Uterus (tissue), 4 donors: Measurements from ENCODE around the gene DOCK3. TPM values are rescaled to one million over a fixed set of nuclear protein-coding genes. Genes with fewer than 3 reads are reported as not detected.

Experiments
- DNase-seq, 2 donors: peaks; one replicate each; pipeline ENCODE4 v3.0.0-alpha.2; 2019 to 2020
- H3K27ac ChIP-seq, 2 donors: fragments of 200-600 bp; sonication (generic); 1 replicate in 1 of 2; 2 replicates in 1 of 2; pipeline ENCODE4 v1.5.1; 2016 to 2018
- H3K27me3 ChIP-seq, 2 donors: fragments of 200-600 bp; sonication (generic); one replicate each; pipeline ENCODE4 v1.5.1; 2018 to 2019; ENCODE audit warnings: control low read depth in 1 of 2
- H3K36me3 ChIP-seq, 2 donors: fragments of 200-600 bp; sonication (generic); one replicate each; pipeline ENCODE4 v1.5.1; 2019; ENCODE audit warnings: control low read depth in 1 of 2
- H3K4me1 ChIP-seq, 2 donors: fragments of 200-600 bp; sonication (generic); one replicate each; pipeline ENCODE4 v1.5.1; 2018 to 2019; ENCODE audit warnings: control low read depth in 1 of 2
- H3K4me3 ChIP-seq, 2 donors: fragments of 200-600 bp; sonication (generic); 1 replicate in 1 of 2; 2 replicates in 1 of 2; pipeline ENCODE4 v1.5.1; 2018 to 2019; ENCODE audit warnings: mild to moderate bottlenecking in 1 of 2
- H3K9me3 ChIP-seq, 2 donors: fragments of 200-600 bp; sonication (generic); one replicate each; pipeline ENCODE4 v1.5.1; 2019; ENCODE audit warnings: control low read depth in 1 of 2
- POLR2A ChIP-seq, 2 donors: fragments of 450-650 bp; IDR thresholded peaks; one replicate each; pipeline ENCODE4 v1.6.1; 2016; ENCODE audit warnings: antibody characterized with exemption in 2 of 2, mild to moderate bottlenecking in 1 of 2, moderate library complexity in 1 of 2
- intact Hi-C: fragments of 100-400 bp; cut with DNase I; formaldehyde crosslinking; loops from one replicate; pipeline ENCODE4 v1.15.1; 2023; ENCODE audit warnings: low total_unique reads
- microRNA-seq: library from miRNA; unstranded; fragments of <30 nt; microRNA quantifications from one replicate; pipeline ENCODE4, GENCODE V29; 2016; ENCODE audit warnings: borderline microRNAs expressed, borderline replicate concordance
- small RNA-seq: library from RNA; depleted of rRNA; stranded (forward); fragments of <200 nt; gene quantifications from one replicate; pipeline ENCODE3, GENCODE V24; 2016
- total RNA-seq, 4 donors: library from RNA; depleted of rRNA in 3 of 4; stranded (reverse); fragments of >200 nt in 3 of 4; gene quantifications; one replicate each; pipeline versions ENCODE4 v1.1.0 to v1.2.4, GENCODE V29; 2014 to 2023
- TF ChIP-seq, protein P1 (sequence below), 4 experiments: fragments of 200-600 bp in 2 of 4; fragments of 450-650 bp in 2 of 4; sonication (generic) in 2 of 4; IDR thresholded peaks; one replicate each; pipeline ENCODE4 v1.5.1; 2016 to 2019; ENCODE audit warnings: antibody characterized with exemption in 4 of 4, mild to moderate bottlenecking in 2 of 4, moderate library complexity in 1 of 4
- donor health status: DM: yes; HTN: yes; CAD: no.

The DOCK3 gene
- total RNA-seq, 4 donors from 2014 or later: under 0.01 to 1.6 (median 0.46) TPM

DNA sequence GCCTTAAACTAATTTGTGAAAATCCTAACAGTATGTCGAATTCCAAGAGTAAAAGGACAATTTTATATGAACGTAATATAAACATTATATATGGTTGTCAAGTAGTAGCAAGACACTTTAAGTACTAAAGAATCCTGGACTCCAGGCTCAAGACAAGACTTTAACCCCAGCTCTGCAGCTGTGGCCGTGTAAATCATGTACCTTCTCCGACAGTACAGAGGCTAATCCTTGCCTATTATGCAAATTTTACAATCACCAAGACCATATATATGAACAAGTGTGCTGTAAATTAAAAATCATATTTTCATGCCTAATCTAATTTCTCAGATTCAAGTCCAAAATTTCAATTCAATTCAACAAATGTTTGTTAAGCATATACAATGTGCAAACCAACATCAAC, 752.2 kb downstream of the DOCK3 start:
- TF ChIP-seq POLR2A (IDR thresholded peaks at IDR 0.05): no peak
- TF ChIP-seq, protein P1, sequence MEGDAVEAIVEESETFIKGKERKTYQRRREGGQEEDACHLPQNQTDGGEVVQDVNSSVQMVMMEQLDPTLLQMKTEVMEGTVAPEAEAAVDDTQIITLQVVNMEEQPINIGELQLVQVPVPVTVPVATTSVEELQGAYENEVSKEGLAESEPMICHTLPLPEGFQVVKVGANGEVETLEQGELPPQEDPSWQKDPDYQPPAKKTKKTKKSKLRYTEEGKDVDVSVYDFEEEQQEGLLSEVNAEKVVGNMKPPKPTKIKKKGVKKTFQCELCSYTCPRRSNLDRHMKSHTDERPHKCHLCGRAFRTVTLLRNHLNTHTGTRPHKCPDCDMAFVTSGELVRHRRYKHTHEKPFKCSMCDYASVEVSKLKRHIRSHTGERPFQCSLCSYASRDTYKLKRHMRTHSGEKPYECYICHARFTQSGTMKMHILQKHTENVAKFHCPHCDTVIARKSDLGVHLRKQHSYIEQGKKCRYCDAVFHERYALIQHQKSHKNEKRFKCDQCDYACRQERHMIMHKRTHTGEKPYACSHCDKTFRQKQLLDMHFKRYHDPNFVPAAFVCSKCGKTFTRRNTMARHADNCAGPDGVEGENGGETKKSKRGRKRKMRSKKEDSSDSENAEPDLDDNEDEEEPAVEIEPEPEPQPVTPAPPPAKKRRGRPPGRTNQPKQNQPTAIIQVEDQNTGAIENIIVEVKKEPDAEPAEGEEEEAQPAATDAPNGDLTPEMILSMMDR (IDR thresholded peaks at IDR 0.05): no peak
- Histone ChIP-seq H3K36me3 (no peaks in the 10 kb centered on the region), H3K4me1 (no peaks in the 10 kb centered on the region), H3K9me3 (no peaks in the 10 kb centered on the region), H3K4me3 (no peak overlapping the region), H3K27ac (no peak overlapping the region), H3K27me3 (no peaks in the 10 kb centered on the region)
- intact Hi-C loops: no loop called here
- no peak for DNase-seq

GRCh38 chr3:51429138-51429537, 754.4 kb downstream of the DOCK3 start:
- Histone ChIP-seq H3K27me3 (no peaks in the 10 kb centered on the region), H3K4me1 (no peaks in the 10 kb centered on the region), H3K9me3 (no peaks in the 10 kb centered on the region), H3K27ac (no peak overlapping the region), H3K36me3 (no peaks in the 10 kb centered on the region), H3K4me3 (no peak overlapping the region)
- intact Hi-C loops: no loop called here
- no peak for DNase-seq
- TF ChIP-seq, protein P1 (IDR thresholded peaks at IDR 0.05): no peak
- TF ChIP-seq POLR2A (IDR thresholded peaks at IDR 0.05): no peak

Small RNA genes within 50 kb of the gene (microRNA-seq; reads per million reads assigned to microRNA genes)
- gene MIR4787: not detected

Small RNA genes within 50 kb of the gene (small RNA-seq; reads per million reads assigned to genes)
- gene MIR4787: not detected
- gene PPIAP69: not detected

Other genes with a start within 250 kb of the DOCK3 start
- 1 to 10 TPM in 2 of 4 donors, under 1 TPM in 1, not detected in 1; under 0.01 to 6.1 (median 5.3) TPM for gene CACNA2D2, start 171.3 kb upstream of the DOCK3 start, total RNA-seq
- 10 to 100 TPM in 3 of 4 donors, 1 to 10 TPM in 1; 7.1 to 21.0 (median 20.7) TPM for gene C3orf18, start 107.2 kb upstream of the DOCK3 start, total RNA-seq
- gene HEMK1, start 105.4 kb upstream of the DOCK3 start, total RNA-seq: 10 to 100 TPM in 2 of 4 donors, 1 to 10 TPM in 1, under 1 TPM in 1; 0.77 to 26.5 (median 11.4) TPM
- 10 to 100 TPM in 1 of 4 donors, 1 to 10 TPM in 2, not detected in 1; 2.1 to 12.3 (median 5.6) TPM for gene CISH, start 63.2 kb upstream of the DOCK3 start, total RNA-seq
- gene MAPKAPK3, start 57.8 kb upstream of the DOCK3 start, total RNA-seq: 10 to 100 TPM; 22.0 to 39.1 (median 29.0) TPM